ENCODE measurements around the gene RAB31. TPM values are rescaled to one million over a fixed set of nuclear protein-coding genes. Genes with fewer than 3 reads are reported as not detected.

RAB31 gene
- total RNA-seq, 1 experiment from 2014 or later = 32.9 TPM

- TF ChIP-seq ZNF121 (CRISPR knock-in tag; IDR thresholded peaks at IDR 0.05) = no peak
- TF ChIP-seq RORB (CRISPR knock-in tag; IDR thresholded peaks at IDR 0.05) = no peak
- no peak for TF ChIP-seq IRF1 (CRISPR knock-in tag; IDR thresholded peaks at IDR 0.05)
- TF ChIP-seq NFE2L1 (CRISPR knock-in tag; IDR thresholded peaks at IDR 0.05) = no peak
- TF ChIP-seq SMAD4 (CRISPR knock-in tag; IDR thresholded peaks at IDR 0.05) = no peak
- no peak for TF ChIP-seq JAZF1 (CRISPR knock-in tag; IDR thresholded peaks at IDR 0.05)
- TF ChIP-seq ZBTB43 (CRISPR knock-in tag; IDR thresholded peaks at IDR 0.05) = no peak
- no peak for TF ChIP-seq CBFB (CRISPR knock-in tag; IDR thresholded peaks at IDR 0.05; ENCODE audit: low read depth)
These were observed 2.8 kb upstream of the RAB31 start (continued) for GRCh38 chr18:9705183-9705829.

GRCh38 chr18:9706081-9706935, 1.8 kb upstream of the RAB31 start:
- DNase-seq (ENCODE audit: low spot score) = no peak
- ChIA-PET POLR2A (no interaction called here), CTCF (interaction anchor here (1.1 kb wide), 1 partner anchor 131 kb away, joined by 3 read pairs; no protein-coding TSS in a partner anchor)
- Mint-ChIP-seq H3K27me3 (ENCODE audit: low read depth) (peaks cover 47% of the 10 kb centered on the region), H3K4me3 (peak overlapping the region; percentile 22), H3K9me3 (no peaks in the 10 kb centered on the region), H3K27ac (no peak overlapping the region), H3K4me1 (peaks cover 41% of the 10 kb centered on the region), H3K36me3 (no peaks in the 10 kb centered on the region)
- ATAC-seq = no peak
- no peak for TF ChIP-seq USF1 (CRISPR knock-in tag; IDR thresholded peaks at IDR 0.05)
- no peak for TF ChIP-seq GRHL2 (CRISPR knock-in tag; IDR thresholded peaks at IDR 0.05; ENCODE audit: insufficient replicate concordance, severe bottlenecking)
- no peak for TF ChIP-seq CREM (CRISPR knock-in tag; IDR thresholded peaks at IDR 0.05)
- TF ChIP-seq ZBTB21 (CRISPR knock-in tag; IDR thresholded peaks at IDR 0.05; ENCODE audit: borderline replicate concordance) = no peak
- no peak for TF ChIP-seq ZNF671 (CRISPR knock-in tag; IDR thresholded peaks at IDR 0.05)
- no peak for TF ChIP-seq ZNF423 (CRISPR knock-in tag; IDR thresholded peaks at IDR 0.05)
- TF ChIP-seq FOXJ3 (CRISPR knock-in tag; IDR thresholded peaks at IDR 0.05; ENCODE audit: borderline replicate concordance) = no peak
- no peak for TF ChIP-seq ZNF263 (CRISPR knock-in tag; IDR thresholded peaks at IDR 0.05; ENCODE audit: low read depth)

GRCh38 chr18:9707381-9708056, 582 bp upstream of the RAB31 start:
- Mint-ChIP-seq H3K36me3 (no peaks in the 10 kb centered on the region), H3K27me3 (ENCODE audit: low read depth) (peaks cover 50% of the 10 kb centered on the region), H3K27ac (no peak overlapping the region), H3K9me3 (no peaks in the 10 kb centered on the region), H3K4me3 (peak overlapping the region; percentile 69), H3K4me1 (peaks cover 46% of the 10 kb centered on the region)
- CTCF ChIA-PET = interaction anchor here (0.6 to 1.8 kb wide), 3 partner anchors 15 to 132 kb away, joined by 3 to 8 read pairs (median 5); no protein-coding TSS in a partner anchor
- ATAC-seq (no peak), DNase-seq (ENCODE audit: low spot score) (no peak)
- peak; percentile 51; the same call in 1 of the 2 replicates for TF ChIP-seq HMGXB4 (CRISPR knock-in tag; IDR thresholded peaks at IDR 0.05)
- TF ChIP-seq ZNF219 (CRISPR knock-in tag; IDR thresholded peaks at IDR 0.05; ENCODE audit: borderline replicate concordance) = 0 out of 2 replicates have a peak, but pooled peaks have one; percentile 39
- TF ChIP-seq GABPB1 (CRISPR knock-in tag; IDR thresholded peaks at IDR 0.05) = no peak
- peak; percentile 74 for TF ChIP-seq PRDM15 (CRISPR knock-in tag; IDR thresholded peaks at IDR 0.05)
- no peak for TF ChIP-seq SMAD4 (CRISPR knock-in tag; IDR thresholded peaks at IDR 0.05)
- POLR2A ChIA-PET = no interaction called here

Measured in WTC11 (cell line).